ENCODE results near the gene VMAC. TPM values are rescaled to one million over a fixed set of nuclear protein-coding genes. Genes with fewer than 3 reads are reported as not detected.

The VMAC gene
- total and polyA plus RNA-seq, 2 of the 13 experiments (the other 11 are each of a cell fraction or from before 2014, with no cell fraction given): 2.4 TPM

DNA sequence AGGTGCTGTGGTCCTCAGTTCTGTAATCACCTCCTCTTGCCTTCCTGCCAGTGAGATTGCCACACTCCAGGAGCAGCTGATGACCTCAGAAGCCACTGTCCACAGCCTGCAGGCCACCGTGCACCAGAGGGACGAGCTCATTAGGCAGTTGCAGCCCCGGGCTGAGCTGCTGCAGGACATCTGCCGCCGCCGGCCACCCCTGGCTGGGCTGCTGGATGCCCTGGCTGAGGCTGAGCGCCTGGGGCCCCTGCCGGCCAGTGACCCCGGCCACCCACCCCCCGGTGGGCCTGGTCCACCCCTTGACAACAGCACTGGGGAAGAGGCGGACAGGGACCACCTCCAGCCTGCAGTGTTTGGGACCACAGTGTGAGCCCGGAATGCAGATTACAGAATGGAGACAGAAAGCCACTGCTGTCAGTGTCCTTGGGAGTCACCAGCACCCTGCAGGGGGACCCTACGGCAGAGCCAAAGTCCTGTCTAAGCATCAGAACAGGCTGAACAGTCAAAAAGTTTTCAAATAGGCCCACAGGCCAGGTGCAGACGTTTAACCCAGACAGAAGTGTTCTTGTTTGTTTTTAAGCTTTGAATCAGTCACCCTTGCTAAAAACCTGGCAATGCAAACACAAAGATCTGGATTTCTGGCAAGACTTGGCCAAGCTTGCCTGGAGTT is 4.2 kb downstream of the VMAC start:
- H3K9me3 ChIP-seq (ENCODE audit: low read length): no peaks in the 10 kb centered on the region
- H3K27ac ChIP-seq (ENCODE audit: extremely low read length, insufficient read depth, low read length): peak overlapping the region; percentile 96
- in situ Hi-C loops (cut with HindIII; ENCODE audit: extremely low pct_ligation_motif_present, low pct_unique_long_range_greater_than_20kb): no loop called here
- no peaks in the 10 kb centered on the region for H3K27me3 ChIP-seq (ENCODE audit: control insufficient read depth in 1 of 2, insufficient read depth in 2 of 2, low read length in 2 of 2)
- peaks cover 5% of the 10 kb centered on the region for H3K79me2 ChIP-seq (ENCODE audit: insufficient read depth, low read length)
- ChIA-PET POLR2A (interaction anchor here (0.9 to 2.9 kb wide), 6 partner anchors 38 to 105 kb away, joined by 3 to 14 read pairs (median 5); partner anchors contain the start of gene FUT5), CTCF (ENCODE audit: low intra/inter-chr PET ratio, low total read pairs) (no interaction called here)
- intact Hi-C loops (cut with micrococcal nuclease; ENCODE audit: unreplicated experiment): loop anchor here (2.0 kb wide), 1 partner anchor 46 kb away; no protein-coding TSS in a partner anchor
- peak overlapping the region; percentile 25 to 66 (median 36) for H3K4me3 ChIP-seq (replicated peaks in 1 of 3; ENCODE audit: insufficient read depth in 1 of 3, low read depth in 2 of 3, low read length in 3 of 3)
- H3K9ac ChIP-seq (ENCODE audit: insufficient read depth, low read depth, low read length): peak overlapping the region; percentile 80
- peak; percentile 92 for DNase-seq (ENCODE audit: low spot score)
- H3K36me3 ChIP-seq (replicated peaks in 1 of 2; ENCODE audit: control insufficient read depth in 1 of 2, insufficient read depth in 2 of 2, low read length in 2 of 2): no peaks in the 10 kb centered on the region
- H3K4me2 ChIP-seq (ENCODE audit: low read depth, low read length): peak overlapping the region; percentile 79
- H3K4me1 ChIP-seq (ENCODE audit: insufficient read depth, low read length): peaks cover 78% of the 10 kb centered on the region
- no peaks in the 10 kb centered on the region for H4K20me1 ChIP-seq (ENCODE audit: insufficient read depth, low read length)
- H2AFZ ChIP-seq (ENCODE audit: low read length): no peak overlapping the region
- WGBS (ENCODE audit: low lambda C conversion rate): 0% methylated on average over 3 of the region's 14 CpGs
- peak; percentile 44 for ATAC-seq
- no TSS peak for BruUV-seq (replicated peaks)
- FAIRE-seq: peak; percentile 98
- TF ChIP-seq PHF5A (CRISPR knock-in tag; IDR thresholded peaks at IDR 0.05; ENCODE audit: low read depth, unreplicated experiment): no peak
- TF ChIP-seq, protein P1, sequence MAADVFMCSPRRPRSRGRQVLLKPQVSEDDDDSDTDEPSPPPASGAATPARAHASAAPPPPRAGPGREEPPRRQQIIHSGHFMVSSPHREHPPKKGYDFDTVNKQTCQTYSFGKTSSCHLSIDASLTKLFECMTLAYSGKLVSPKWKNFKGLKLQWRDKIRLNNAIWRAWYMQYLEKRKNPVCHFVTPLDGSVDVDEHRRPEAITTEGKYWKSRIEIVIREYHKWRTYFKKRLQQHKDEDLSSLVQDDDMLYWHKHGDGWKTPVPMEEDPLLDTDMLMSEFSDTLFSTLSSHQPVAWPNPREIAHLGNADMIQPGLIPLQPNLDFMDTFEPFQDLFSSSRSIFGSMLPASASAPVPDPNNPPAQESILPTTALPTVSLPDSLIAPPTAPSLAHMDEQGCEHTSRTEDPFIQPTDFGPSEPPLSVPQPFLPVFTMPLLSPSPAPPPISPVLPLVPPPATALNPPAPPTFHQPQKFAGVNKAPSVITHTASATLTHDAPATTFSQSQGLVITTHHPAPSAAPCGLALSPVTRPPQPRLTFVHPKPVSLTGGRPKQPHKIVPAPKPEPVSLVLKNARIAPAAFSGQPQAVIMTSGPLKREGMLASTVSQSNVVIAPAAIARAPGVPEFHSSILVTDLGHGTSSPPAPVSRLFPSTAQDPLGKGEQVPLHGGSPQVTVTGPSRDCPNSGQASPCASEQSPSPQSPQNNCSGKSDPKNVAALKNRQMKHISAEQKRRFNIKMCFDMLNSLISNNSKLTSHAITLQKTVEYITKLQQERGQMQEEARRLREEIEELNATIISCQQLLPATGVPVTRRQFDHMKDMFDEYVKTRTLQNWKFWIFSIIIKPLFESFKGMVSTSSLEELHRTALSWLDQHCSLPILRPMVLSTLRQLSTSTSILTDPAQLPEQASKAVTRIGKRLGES (CRISPR knock-in tag; IDR thresholded peaks at IDR 0.05; ENCODE audit: borderline replicate concordance): no peak
- no peak for TF ChIP-seq CHD2 (IDR thresholded peaks at IDR 0.05; ENCODE audit: low read depth, low read length)
- TF ChIP-seq, protein P2, sequence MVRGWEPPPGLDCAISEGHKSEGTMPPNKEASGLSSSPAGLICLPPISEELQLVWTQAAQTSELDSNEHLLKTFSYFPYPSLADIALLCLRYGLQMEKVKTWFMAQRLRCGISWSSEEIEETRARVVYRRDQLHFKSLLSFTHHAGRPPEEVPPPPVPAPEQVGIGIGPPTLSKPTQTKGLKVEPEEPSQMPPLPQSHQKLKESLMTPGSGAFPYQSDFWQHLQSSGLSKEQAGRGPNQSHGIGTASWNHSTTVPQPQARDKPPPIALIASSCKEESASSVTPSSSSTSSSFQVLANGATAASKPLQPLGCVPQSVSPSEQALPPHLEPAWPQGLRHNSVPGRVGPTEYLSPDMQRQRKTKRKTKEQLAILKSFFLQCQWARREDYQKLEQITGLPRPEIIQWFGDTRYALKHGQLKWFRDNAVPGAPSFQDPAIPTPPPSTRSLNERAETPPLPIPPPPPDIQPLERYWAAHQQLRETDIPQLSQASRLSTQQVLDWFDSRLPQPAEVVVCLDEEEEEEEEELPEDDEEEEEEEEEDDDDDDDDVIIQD (CRISPR knock-in tag; IDR thresholded peaks at IDR 0.05; ENCODE audit: low read depth): no peak
- TF ChIP-seq TCF7 (IDR thresholded peaks at IDR 0.05; ENCODE audit: low read depth): no peak
- TF ChIP-seq ZNF335 (CRISPR knock-in tag; IDR thresholded peaks at IDR 0.05): no peak
- TF ChIP-seq SALL1 (CRISPR knock-in tag; IDR thresholded peaks at IDR 0.05): no peak; the same call in 1 of the 2 replicates
- TF ChIP-seq ZNF44 (CRISPR knock-in tag; IDR thresholded peaks at IDR 0.05): no peak
- TF ChIP-seq RARG (CRISPR knock-in tag; IDR thresholded peaks at IDR 0.05; ENCODE audit: low read depth): no peak
- no peak for TF ChIP-seq SP5 (CRISPR knock-in tag; IDR thresholded peaks at IDR 0.05; ENCODE audit: borderline replicate concordance, low read depth)
- TF ChIP-seq NKX3-1 (CRISPR knock-in tag; IDR thresholded peaks at IDR 0.05): no peak
- no peak for TF ChIP-seq EZH2 (conservative IDR thresholded peaks at IDR 0.05; ENCODE audit: low read depth, low read length)
- no peak for TF ChIP-seq ZNF160 (CRISPR knock-in tag; IDR thresholded peaks at IDR 0.05)
- peak; percentile 34; the same call in 1 of the 2 replicates for TF ChIP-seq ZNF598 (CRISPR knock-in tag; IDR thresholded peaks at IDR 0.05; ENCODE audit: borderline replicate concordance)
- TF ChIP-seq ZNF256 (CRISPR knock-in tag; conservative IDR thresholded peaks at IDR 0.05): no peak
- peak; percentile 67; the same call in 1 of the 2 replicates for TF ChIP-seq TBX2 (CRISPR knock-in tag; IDR thresholded peaks at IDR 0.05; ENCODE audit: borderline replicate concordance)
- TF ChIP-seq, protein P3, sequence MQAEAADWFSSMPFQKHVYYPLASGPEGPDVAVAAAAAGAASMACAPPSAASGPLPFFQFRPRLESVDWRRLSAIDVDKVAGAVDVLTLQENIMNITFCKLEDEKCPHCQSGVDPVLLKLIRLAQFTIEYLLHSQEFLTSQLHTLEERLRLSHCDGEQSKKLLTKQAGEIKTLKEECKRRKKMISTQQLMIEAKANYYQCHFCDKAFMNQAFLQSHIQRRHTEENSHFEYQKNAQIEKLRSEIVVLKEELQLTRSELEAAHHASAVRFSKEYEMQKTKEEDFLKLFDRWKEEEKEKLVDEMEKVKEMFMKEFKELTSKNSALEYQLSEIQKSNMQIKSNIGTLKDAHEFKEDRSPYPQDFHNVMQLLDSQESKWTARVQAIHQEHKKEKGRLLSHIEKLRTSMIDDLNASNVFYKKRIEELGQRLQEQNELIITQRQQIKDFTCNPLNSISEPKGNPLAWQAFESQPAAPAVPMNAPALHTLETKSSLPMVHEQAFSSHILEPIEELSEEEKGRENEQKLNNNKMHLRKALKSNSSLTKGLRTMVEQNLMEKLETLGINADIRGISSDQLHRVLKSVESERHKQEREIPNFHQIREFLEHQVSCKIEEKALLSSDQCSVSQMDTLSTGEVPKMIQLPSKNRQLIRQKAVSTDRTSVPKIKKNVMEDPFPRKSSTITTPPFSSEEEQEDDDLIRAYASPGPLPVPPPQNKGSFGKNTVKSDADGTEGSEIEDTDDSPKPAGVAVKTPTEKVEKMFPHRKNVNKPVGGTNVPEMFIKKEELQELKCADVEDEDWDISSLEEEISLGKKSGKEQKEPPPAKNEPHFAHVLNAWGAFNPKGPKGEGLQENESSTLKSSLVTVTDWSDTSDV (CRISPR knock-in tag; IDR thresholded peaks at IDR 0.05): no peak
- TF ChIP-seq XBP1 (CRISPR knock-in tag; IDR thresholded peaks at IDR 0.05): no peak
